C4-2B (cell line): ENCODE results near the gene PLCG1.

ENCODE experiments used
- CTCF ChIP-seq: fragments of 450-650 bp; conservative IDR thresholded peaks from 2 replicates; pipeline ENCODE4 v1.5.1; 2017; ENCODE audit warnings: mild to moderate bottlenecking
- ZFX ChIP-seq: fragments of 450-650 bp; IDR thresholded peaks from 2 replicates; pipeline ENCODE4 v1.6.1; 2017

GRCh38 chr20:41196653-41197225 lies 59.4 kb downstream of the PLCG1 start:
- TF ChIP-seq CTCF (no peak), ZFX (no peak)
